HepG2 (cell line): Measurements from ENCODE around the gene AKAP7.

Experiments used
- BHLHE40 ChIP-seq: IDR thresholded peaks from 2 replicates; pipeline ENCODE4 v1.6.1; 2011; ENCODE audit warnings: low read length, improper control_type of control experiment
- CTCF ChIP-seq: sonication (generic); formaldehyde crosslinking; IDR thresholded peaks from 2 replicates; pipeline ENCODE4 v1.5.0; 2020; ENCODE audit warnings: mild to moderate bottlenecking, missing genetic modification reagents, moderate library complexity
- HNRNPUL1 ChIP-seq: fragments of 200-400 bp; formaldehyde crosslinking; IDR thresholded peaks from 2 replicates; pipeline ENCODE4 v1.6.1; 2017; ENCODE audit warnings: low read depth, mild to moderate bottlenecking, low read length, moderate library complexity
- NCOA2 ChIP-seq: sonication (generic); formaldehyde crosslinking; IDR thresholded peaks from 2 replicates; pipeline ENCODE4 v1.8.0; 2022; ENCODE audit warnings: inconsistent platforms
- PAWR ChIP-seq: sonication (generic); formaldehyde crosslinking; IDR thresholded peaks from 2 replicates; pipeline ENCODE4 v1.4.0; 2020; ENCODE audit warnings: missing genetic modification reagents, mild to moderate bottlenecking, borderline replicate concordance
- ZNF225 ChIP-seq: sonication (generic); formaldehyde crosslinking; IDR thresholded peaks from 2 replicates; pipeline ENCODE4 v1.4.0; 2020; ENCODE audit warnings: mild to moderate bottlenecking, missing genetic modification reagents

- TF ChIP-seq NCOA2 (CRISPR knock-in tag) (no peak), CTCF (no peak), ZNF225 (CRISPR knock-in tag) (no peak), HNRNPUL1 (no peak), BHLHE40 (no peak), PAWR (CRISPR knock-in tag) (no peak)
Observed at GRCh38 chr6:131197716-131198115, 62.4 kb downstream of the AKAP7 start.
